ENCODE measurements around the gene PPP3CA. TPM values are rescaled to one million over a fixed set of nuclear protein-coding genes. Genes with fewer than 3 reads are reported as not detected.

PPP3CA gene
- total and polyA plus RNA-seq, 2 experiments from 2014 or later = 27.0 to 45.2 TPM

DNA sequence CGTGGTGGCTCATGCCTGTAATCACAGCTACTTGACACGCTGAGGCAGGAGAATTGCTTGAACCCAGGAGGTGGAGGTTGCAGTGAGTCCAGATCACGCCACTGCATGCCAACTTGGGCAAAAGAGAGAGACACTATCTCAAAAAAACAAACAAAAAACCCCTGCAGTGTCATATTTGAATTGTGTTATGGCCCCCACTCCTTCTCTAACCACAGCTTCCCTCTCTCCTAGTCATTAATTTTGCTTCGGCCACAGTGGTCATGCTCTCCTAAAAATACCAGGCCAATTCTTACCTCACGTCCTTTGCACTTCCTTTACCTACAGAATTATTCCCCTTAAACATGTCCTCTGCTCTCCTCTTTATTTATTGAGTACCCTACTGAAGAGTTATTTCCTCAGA lies 206.1 kb downstream of the PPP3CA start:
- H3K9me3 Mint-ChIP-seq = no peaks in the 10 kb centered on the region
- H3K27me3 ChIP-seq (ENCODE audit: insufficient read depth) = no peaks in the 10 kb centered on the region
- no peak for TF ChIP-seq ZNF114 (CRISPR knock-in tag; IDR thresholded peaks at IDR 0.05)
- TF ChIP-seq NANOG (IDR thresholded peaks at IDR 0.05; ENCODE audit: borderline replicate concordance) = no peak
- TF ChIP-seq, protein P1, sequence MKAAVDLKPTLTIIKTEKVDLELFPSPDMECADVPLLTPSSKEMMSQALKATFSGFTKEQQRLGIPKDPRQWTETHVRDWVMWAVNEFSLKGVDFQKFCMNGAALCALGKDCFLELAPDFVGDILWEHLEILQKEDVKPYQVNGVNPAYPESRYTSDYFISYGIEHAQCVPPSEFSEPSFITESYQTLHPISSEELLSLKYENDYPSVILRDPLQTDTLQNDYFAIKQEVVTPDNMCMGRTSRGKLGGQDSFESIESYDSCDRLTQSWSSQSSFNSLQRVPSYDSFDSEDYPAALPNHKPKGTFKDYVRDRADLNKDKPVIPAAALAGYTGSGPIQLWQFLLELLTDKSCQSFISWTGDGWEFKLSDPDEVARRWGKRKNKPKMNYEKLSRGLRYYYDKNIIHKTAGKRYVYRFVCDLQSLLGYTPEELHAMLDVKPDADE (IDR thresholded peaks at IDR 0.05) = no peak
- no peak for TF ChIP-seq ZNF331 (CRISPR knock-in tag; IDR thresholded peaks at IDR 0.05; ENCODE audit: low read depth)
- TF ChIP-seq CREB1 (CRISPR knock-in tag; IDR thresholded peaks at IDR 0.05; ENCODE audit: low read depth) = no peak
- TF ChIP-seq, protein P2, sequence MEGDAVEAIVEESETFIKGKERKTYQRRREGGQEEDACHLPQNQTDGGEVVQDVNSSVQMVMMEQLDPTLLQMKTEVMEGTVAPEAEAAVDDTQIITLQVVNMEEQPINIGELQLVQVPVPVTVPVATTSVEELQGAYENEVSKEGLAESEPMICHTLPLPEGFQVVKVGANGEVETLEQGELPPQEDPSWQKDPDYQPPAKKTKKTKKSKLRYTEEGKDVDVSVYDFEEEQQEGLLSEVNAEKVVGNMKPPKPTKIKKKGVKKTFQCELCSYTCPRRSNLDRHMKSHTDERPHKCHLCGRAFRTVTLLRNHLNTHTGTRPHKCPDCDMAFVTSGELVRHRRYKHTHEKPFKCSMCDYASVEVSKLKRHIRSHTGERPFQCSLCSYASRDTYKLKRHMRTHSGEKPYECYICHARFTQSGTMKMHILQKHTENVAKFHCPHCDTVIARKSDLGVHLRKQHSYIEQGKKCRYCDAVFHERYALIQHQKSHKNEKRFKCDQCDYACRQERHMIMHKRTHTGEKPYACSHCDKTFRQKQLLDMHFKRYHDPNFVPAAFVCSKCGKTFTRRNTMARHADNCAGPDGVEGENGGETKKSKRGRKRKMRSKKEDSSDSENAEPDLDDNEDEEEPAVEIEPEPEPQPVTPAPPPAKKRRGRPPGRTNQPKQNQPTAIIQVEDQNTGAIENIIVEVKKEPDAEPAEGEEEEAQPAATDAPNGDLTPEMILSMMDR (conservative IDR thresholded peaks at IDR 0.05; ENCODE audit: low read depth in 2 of 2) = no peak
- TF ChIP-seq STAT1 (IDR thresholded peaks at IDR 0.05; ENCODE audit: unreplicated experiment) = no peak
- TF ChIP-seq, protein P3, sequence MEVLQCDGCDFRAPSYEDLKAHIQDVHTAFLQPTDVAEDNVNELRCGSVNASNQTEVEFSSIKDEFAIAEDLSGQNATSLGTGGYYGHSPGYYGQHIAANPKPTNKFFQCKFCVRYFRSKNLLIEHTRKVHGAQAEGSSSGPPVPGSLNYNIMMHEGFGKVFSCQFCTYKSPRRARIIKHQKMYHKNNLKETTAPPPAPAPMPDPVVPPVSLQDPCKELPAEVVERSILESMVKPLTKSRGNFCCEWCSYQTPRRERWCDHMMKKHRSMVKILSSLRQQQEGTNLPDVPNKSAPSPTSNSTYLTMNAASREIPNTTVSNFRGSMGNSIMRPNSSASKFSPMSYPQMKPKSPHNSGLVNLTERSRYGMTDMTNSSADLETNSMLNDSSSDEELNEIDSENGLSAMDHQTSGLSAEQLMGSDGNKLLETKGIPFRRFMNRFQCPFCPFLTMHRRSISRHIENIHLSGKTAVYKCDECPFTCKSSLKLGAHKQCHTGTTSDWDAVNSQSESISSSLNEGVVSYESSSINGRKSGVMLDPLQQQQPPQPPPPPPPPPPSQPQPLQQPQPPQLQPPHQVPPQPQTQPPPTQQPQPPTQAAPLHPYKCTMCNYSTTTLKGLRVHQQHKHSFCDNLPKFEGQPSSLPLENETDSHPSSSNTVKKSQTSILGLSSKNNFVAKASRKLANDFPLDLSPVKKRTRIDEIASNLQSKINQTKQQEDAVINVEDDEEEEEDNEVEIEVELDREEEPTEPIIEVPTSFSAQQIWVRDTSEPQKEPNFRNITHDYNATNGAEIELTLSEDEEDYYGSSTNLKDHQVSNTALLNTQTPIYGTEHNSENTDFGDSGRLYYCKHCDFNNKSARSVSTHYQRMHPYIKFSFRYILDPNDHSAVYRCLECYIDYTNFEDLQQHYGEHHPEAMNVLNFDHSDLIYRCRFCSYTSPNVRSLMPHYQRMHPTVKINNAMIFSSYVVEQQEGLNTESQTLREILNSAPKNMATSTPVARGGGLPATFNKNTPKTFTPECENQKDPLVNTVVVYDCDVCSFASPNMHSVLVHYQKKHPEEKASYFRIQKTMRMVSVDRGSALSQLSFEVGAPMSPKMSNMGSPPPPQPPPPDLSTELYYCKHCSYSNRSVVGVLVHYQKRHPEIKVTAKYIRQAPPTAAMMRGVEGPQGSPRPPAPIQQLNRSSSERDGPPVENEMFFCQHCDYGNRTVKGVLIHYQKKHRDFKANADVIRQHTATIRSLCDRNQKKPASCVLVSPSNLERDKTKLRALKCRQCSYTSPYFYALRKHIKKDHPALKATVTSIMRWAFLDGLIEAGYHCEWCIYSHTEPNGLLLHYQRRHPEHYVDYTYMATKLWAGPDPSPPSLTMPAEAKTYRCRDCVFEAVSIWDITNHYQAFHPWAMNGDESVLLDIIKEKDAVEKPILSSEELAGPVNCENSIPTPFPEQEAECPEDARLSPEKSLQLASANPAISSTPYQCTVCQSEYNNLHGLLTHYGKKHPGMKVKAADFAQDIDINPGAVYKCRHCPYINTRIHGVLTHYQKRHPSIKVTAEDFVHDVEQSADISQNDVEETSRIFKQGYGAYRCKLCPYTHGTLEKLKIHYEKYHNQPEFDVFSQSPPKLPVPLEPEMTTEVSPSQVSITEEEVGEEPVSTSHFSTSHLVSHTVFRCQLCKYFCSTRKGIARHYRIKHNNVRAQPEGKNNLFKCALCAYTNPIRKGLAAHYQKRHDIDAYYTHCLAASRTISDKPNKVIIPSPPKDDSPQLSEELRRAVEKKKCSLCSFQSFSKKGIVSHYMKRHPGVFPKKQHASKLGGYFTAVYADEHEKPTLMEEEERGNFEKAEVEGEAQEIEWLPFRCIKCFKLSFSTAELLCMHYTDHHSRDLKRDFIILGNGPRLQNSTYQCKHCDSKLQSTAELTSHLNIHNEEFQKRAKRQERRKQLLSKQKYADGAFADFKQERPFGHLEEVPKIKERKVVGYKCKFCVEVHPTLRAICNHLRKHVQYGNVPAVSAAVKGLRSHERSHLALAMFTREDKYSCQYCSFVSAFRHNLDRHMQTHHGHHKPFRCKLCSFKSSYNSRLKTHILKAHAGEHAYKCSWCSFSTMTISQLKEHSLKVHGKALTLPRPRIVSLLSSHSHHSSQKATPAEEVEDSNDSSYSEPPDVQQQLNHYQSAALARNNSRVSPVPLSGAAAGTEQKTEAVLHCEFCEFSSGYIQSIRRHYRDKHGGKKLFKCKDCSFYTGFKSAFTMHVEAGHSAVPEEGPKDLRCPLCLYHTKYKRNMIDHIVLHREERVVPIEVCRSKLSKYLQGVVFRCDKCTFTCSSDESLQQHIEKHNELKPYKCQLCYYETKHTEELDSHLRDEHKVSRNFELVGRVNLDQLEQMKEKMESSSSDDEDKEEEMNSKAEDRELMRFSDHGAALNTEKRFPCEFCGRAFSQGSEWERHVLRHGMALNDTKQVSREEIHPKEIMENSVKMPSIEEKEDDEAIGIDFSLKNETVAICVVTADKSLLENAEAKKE (CRISPR knock-in tag; IDR thresholded peaks at IDR 0.05) = no peak
- TF ChIP-seq, protein P4, sequence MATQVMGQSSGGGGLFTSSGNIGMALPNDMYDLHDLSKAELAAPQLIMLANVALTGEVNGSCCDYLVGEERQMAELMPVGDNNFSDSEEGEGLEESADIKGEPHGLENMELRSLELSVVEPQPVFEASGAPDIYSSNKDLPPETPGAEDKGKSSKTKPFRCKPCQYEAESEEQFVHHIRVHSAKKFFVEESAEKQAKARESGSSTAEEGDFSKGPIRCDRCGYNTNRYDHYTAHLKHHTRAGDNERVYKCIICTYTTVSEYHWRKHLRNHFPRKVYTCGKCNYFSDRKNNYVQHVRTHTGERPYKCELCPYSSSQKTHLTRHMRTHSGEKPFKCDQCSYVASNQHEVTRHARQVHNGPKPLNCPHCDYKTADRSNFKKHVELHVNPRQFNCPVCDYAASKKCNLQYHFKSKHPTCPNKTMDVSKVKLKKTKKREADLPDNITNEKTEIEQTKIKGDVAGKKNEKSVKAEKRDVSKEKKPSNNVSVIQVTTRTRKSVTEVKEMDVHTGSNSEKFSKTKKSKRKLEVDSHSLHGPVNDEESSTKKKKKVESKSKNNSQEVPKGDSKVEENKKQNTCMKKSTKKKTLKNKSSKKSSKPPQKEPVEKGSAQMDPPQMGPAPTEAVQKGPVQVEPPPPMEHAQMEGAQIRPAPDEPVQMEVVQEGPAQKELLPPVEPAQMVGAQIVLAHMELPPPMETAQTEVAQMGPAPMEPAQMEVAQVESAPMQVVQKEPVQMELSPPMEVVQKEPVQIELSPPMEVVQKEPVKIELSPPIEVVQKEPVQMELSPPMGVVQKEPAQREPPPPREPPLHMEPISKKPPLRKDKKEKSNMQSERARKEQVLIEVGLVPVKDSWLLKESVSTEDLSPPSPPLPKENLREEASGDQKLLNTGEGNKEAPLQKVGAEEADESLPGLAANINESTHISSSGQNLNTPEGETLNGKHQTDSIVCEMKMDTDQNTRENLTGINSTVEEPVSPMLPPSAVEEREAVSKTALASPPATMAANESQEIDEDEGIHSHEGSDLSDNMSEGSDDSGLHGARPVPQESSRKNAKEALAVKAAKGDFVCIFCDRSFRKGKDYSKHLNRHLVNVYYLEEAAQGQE (IDR thresholded peaks at IDR 0.05; ENCODE audit: unreplicated experiment) = no peak
- TF ChIP-seq POLR2AphosphoS5 (IDR thresholded peaks at IDR 0.05; ENCODE audit: low read depth) = no peak
- TF ChIP-seq JUNB (IDR thresholded peaks at IDR 0.05; ENCODE audit: unreplicated experiment) = no peak
- TF ChIP-seq EZH2 (IDR thresholded peaks at IDR 0.05; ENCODE audit: low read depth, unreplicated experiment) = no peak
- no peak for TF ChIP-seq EZH2phosphoT487 (IDR thresholded peaks at IDR 0.05; ENCODE audit: unreplicated experiment)
- H3K27me3 Mint-ChIP-seq (ENCODE audit: insufficient read depth, low read depth, poor library complexity) = no peaks in the 10 kb centered on the region
- ATAC-seq (no peak), DNase-seq (ENCODE audit: low spot score) (no peak)
- no peak overlapping the region for H3K4me2 ChIP-seq
- no peaks in the 10 kb centered on the region for H3K79me2 ChIP-seq (replicated peaks; ENCODE audit: insufficient read depth)
- no peaks in the 10 kb centered on the region for H3K36me3 ChIP-seq (ENCODE audit: insufficient read depth)
- H3K36me3 Mint-ChIP-seq (ENCODE audit: low read depth) = no peaks in the 10 kb centered on the region
- no peak overlapping the region for H3K4me3 Mint-ChIP-seq
- no peaks in the 10 kb centered on the region for H3K4me1 ChIP-seq (ENCODE audit: insufficient read depth)
- no peaks in the 10 kb centered on the region for H3F3A ChIP-seq (replicated peaks; ENCODE audit: low read depth)
- no peak overlapping the region for H3K27ac ChIP-seq (ENCODE audit: low read depth)
- no peak overlapping the region for H3K4me3 ChIP-seq
- no peak overlapping the region for H2AFZ ChIP-seq
- no peak overlapping the region for H3K27ac Mint-ChIP-seq
- no peaks in the 10 kb centered on the region for H4K20me1 ChIP-seq (replicated peaks; ENCODE audit: insufficient read depth)
- peaks cover 16% of the 10 kb centered on the region; the same call in 2 of the 3 replicates for H3K4me1 Mint-ChIP-seq
- no peaks in the 10 kb centered on the region for H3K9me2 ChIP-seq (ENCODE audit: insufficient read depth)
